ENCODE data around the gene TEX14.

GRCh38 chr17:58531122-58531521 lies 160.7 kb downstream of the TEX14 start:
- TF ChIP-seq, protein P1, sequence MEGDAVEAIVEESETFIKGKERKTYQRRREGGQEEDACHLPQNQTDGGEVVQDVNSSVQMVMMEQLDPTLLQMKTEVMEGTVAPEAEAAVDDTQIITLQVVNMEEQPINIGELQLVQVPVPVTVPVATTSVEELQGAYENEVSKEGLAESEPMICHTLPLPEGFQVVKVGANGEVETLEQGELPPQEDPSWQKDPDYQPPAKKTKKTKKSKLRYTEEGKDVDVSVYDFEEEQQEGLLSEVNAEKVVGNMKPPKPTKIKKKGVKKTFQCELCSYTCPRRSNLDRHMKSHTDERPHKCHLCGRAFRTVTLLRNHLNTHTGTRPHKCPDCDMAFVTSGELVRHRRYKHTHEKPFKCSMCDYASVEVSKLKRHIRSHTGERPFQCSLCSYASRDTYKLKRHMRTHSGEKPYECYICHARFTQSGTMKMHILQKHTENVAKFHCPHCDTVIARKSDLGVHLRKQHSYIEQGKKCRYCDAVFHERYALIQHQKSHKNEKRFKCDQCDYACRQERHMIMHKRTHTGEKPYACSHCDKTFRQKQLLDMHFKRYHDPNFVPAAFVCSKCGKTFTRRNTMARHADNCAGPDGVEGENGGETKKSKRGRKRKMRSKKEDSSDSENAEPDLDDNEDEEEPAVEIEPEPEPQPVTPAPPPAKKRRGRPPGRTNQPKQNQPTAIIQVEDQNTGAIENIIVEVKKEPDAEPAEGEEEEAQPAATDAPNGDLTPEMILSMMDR (IDR thresholded peaks at IDR 0.05): no peak
- TF ChIP-seq POLR2AphosphoS5 (IDR thresholded peaks at IDR 0.05; ENCODE audit: insufficient read depth in 1 of 2, low read depth in 1 of 2) (no peak), POLR2A (IDR thresholded peaks at IDR 0.05) (no peak)
